Measurements from ENCODE around the gene TP53TG3E.
"Not testable (repeated sequence)": the region's sequence is repeated elsewhere in the genome, so short reads cannot be mapped to it uniquely, and the experiment has no call there.

TP53TG3E gene, protein sequence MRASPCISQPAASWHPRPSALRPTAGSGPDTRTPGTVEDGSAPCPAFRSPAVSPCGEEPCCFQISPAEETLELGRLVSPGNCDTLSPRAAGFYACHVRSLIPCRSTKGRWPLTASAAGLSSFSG

DNA sequence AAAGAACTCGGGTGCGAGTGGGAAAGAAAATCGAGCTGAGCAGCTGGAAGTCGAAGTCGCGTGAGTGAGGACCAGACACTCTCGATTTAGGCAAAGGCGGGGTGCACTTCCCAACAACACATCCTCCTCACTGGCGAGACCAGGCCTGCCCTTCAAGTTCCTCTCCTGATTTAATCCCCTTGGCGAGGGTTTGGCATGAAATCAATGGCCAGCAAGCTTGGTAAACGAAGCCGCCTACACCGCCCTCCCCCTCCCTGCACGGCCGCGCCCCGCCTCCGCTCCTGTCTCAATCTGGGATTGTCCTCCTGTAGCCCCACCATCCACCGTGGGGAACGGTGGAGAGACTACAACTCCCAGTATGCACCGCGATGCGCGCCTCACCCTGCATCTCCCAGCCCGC, at the start of gene TP53TG3E:
Gene TP53TG3E (plus strand): TSS at position 301 of the 400 bp plus-strand sequence. CDS start 68 bp downstream, at position 369.
- not testable (repeated sequence) for H3K27ac ChIP-seq

DNA sequence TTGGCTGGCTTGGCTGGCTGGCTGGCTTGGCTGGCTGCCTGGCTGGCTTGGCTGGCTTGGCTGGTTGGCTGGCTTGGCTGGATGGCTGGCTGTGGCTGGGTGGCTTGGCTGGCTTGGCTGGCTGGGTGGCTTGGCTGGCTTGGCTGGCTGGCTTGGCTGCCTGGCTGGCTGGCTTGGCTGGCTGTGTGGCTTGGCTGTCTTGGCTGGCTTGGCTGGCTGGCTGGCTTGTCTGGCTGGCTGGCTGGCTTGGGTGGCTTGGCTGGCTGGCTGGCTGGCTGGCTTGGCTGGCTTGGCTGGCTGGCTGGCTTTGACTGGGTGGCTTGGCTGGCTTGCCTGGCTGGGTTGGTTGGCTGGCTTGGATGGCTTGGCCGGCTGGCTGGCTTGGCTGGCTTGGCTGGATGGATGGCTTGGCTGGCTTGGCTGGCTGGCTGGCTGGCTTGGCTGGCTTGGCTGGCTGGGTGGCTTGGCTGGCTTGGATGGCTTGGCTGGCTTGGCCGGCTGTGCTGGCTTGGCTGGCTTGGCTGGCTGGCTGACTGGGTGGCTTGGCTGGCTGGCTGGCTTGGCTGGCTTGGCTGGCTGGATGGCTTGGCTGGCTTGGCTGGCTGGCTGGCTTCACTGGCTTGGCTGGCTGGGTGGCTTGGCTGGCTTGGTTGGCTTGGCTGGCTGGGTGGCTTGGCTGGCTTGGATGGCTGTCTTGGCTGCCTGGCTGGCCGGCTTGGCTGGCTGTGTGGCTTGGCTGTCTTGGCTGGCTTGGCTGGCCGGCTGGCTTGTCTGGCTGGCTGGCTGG, 32.3 kb downstream of the TP53TG3E start:
- H3K27ac ChIP-seq, result not testable (repeated sequence)

DNA sequence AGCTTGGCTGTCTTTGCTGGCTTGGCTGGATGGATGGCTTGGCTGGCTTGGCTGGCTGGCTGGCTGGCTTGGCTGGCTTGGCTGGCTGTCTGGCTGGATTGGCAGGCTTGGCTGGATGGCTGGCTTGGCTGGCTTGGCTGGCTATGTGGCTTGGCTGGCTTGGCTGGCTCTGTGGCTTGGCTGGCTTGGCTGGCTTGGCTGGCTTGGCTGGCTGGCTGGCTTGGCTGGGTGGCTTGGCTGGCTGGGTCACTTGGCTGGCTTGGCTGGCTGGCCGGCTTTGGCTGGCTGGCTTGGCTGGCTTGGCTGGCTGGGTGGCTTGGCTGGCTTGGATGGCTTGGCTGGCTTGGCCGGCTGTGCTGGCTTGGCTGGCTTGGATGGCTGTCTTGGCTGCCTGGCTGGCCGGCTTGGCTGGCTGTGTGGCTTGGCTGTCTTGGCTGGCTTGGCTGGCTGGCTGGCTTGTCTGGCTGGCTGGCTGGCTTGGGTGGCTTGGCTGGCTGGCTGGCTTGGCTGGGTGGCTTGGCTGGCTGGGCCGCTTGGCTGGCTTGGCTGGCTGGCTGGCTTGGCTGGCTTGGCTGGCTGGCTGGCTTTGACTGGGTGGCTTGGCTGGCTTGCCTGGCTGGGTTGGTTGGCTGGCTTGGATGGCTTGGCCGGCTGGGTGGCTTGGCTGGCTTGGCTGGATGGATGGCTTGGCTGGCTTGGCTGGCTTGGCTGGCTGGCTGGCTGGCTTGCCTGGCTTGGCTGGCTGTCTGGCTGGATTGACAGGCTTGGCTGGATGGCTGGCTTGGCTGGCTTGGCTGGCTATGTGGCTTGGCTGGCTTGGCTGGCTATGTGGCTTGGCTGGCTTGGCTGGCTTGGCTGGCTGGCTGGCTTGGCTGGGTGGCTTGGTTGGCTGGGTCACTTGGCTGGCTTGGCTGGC, 33.8 kb downstream of the TP53TG3E start:
- not testable (repeated sequence) for H3K27ac ChIP-seq

DNA sequence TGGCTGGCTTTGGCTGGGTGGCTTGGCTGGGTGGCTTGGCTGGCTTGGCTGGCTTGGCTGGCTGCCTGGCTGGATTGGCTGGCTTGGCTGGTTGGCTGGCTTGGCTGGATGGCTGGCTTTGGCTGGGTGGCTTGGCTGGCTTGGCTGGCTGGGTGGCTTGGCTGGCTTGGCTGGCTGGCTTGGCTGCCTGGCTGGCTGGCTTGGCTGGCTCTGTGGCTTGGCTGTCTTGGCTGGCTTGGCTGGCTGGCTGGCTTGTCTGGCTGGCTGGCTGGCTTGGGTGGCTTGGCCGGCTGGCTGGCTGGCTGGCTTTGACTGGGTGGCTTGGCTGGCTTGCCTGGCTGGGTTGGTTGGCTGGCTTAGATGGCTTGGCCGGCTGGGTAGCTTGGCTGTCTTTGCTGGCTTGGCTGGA, 34.4 kb downstream of the TP53TG3E start:
- not testable (repeated sequence) for H3K27ac ChIP-seq

DNA sequence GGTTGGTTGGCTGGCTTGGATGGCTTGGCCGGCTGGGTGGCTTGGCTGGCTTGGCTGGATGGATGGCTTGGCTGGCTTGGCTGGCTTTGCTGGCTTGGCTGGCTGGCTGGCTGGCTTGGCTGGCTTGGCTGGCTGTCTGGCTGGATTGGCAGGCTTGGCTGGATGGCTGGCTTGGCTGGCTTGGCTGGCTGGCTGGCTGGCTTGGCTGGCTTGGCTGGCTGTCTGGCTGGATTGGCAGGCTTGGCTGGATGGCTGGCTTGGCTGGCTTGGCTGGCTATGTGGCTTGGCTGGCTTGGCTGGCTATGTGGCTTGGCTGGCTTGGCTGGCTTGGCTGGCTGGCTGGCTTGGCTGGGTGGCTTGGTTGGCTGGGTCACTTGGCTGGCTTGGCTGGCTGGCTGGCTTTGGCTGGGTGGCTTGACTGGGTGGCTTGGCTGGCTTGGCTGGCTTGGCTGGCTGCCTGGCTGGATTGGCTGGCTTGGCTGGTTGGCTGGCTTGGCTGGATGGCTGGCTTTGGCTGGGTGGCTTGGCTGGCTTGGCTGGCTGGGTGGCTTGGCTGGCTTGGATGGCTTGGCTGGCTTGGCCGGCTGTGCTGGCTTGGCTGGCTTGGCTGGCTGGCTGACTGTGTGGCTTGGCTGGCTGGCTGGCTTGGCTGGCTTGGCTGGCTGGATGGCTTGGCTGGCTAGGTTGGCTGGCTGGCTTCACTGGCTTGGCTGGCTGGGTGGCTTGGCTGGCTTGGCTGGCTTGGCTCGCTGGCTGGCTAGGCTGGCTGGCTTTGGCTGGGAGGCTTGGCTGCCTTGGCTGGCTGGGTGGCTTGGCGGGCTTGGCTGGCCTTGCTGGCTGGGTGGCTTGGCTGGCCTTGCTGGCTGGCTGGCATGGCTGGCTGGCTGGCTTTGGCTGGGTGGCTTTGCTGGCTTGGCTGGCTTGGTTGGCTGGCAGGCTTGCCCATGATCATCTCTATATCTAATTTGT, 35.3 kb downstream of the TP53TG3E start:
- H3K27ac ChIP-seq, result not testable (repeated sequence)

All from 22Rv1 (cell line).